Epithelial cell of proximal tubule (primary cell): ENCODE data around the gene DPYD. TPM values are rescaled to one million over a fixed set of nuclear protein-coding genes. Genes with fewer than 3 reads are reported as not detected.

Experiments used
- DNase-seq: peaks from one replicate; pipeline ENCODE4 v3.0.0-alpha.2; 2011; ENCODE audit warnings: low read depth
- H3K4me3 ChIP-seq: 2 replicates; pipeline ENCODE4 v1.5.1; 2011; ENCODE audit warnings: low read depth, mild to moderate bottlenecking, low read length
- total RNA-seq: library from RNA; depleted of rRNA; stranded (reverse); fragments of >200 nt; gene quantifications from 2 replicates; pipeline ENCODE4 v1.2.3, GENCODE V29; 2015
- TF ChIP-seq, protein P1 (sequence below): conservative IDR thresholded peaks from 2 replicates; pipeline ENCODE4 v1.5.1; 2012; ENCODE audit warnings: low read depth, mild to moderate bottlenecking, low read length

DPYD gene
- total RNA-seq, 1 donor from 2014 or later, result 5.1 TPM

DNA sequence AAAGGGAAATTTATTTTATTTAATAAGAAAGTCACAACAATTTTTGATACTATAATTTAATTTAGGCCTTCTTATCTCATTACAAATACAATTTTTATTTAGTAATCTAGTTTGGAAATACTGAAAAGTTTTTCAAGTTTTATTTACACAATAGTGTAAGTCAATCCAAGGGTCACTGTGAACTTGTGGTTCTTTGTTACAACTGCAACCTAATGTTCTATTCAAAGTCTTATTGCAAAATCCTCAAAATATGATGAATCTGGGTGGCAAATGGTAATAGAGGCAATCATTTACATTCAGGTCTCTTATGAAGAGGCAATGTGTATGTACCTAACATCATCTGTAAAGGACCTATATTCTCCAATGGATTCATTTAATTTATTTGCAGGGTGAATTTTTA is 421.2 kb downstream of the DPYD start:
- no peak for DNase-seq
- no peak overlapping the region for H3K4me3 ChIP-seq
- TF ChIP-seq, protein P1, sequence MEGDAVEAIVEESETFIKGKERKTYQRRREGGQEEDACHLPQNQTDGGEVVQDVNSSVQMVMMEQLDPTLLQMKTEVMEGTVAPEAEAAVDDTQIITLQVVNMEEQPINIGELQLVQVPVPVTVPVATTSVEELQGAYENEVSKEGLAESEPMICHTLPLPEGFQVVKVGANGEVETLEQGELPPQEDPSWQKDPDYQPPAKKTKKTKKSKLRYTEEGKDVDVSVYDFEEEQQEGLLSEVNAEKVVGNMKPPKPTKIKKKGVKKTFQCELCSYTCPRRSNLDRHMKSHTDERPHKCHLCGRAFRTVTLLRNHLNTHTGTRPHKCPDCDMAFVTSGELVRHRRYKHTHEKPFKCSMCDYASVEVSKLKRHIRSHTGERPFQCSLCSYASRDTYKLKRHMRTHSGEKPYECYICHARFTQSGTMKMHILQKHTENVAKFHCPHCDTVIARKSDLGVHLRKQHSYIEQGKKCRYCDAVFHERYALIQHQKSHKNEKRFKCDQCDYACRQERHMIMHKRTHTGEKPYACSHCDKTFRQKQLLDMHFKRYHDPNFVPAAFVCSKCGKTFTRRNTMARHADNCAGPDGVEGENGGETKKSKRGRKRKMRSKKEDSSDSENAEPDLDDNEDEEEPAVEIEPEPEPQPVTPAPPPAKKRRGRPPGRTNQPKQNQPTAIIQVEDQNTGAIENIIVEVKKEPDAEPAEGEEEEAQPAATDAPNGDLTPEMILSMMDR, result no peak

DNA sequence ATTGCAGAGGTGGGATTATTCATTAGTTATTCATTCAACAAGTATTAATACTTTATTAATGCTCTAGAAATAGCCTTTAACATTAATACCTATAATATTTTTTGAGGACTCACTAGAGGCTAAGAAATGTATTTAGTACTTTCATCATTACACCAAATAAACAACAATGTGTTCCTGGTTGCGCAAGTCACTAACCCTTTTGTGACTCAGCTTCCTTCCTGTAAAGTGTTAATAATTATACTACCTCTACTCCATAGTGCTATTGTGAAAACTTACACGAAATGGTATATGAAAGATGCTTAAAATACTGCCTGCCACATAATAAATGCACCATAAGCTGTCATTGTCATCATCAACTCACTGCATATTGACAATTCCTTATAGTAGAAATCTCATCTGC is 431.0 kb downstream of the DPYD start:
- DNase-seq, result peak; percentile 44
- no peak overlapping the region for H3K4me3 ChIP-seq
- TF ChIP-seq, protein P1, result no peak

DNA sequence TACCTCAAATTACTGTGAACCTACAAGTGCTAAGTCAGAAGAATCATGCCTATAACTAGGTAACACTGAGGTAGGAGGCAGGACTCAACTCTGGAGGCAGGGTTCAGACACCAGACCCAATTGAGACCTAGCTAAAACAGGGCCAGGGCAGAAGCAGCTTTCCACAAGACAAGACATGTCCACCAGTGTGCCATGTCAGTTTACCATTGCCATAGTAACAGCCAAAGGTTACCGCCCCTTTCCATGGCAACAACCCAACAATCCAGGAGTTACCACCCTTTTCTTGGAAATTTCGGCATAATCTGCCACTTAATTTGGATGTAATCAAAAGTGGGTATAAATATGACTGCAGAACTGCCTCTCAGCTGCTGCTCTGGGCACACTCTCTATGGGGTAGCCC is 432.3 kb downstream of the DPYD start:
- no peak for DNase-seq
- no peak overlapping the region for H3K4me3 ChIP-seq
- TF ChIP-seq, protein P1, result no peak

DNA sequence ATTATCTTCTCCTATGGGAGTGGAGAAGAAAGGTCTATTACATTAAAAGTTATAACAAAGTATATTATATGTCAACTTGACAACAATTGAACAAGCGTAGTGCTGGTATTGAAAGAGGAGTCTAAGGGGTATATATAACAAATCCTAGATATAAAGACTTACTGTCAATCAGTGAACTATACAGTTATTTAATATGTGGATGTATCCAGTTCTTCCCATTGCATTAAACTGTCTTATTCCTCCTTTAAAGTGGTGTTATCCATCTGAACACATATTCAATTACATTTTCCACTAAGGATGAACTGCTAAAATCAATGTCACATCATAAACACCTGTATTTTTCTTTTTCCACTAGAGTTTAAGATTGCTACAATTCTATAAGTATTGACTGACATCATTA is 438.8 kb downstream of the DPYD start:
- TF ChIP-seq, protein P1, result no peak
- no peak for DNase-seq
- no peak overlapping the region for H3K4me3 ChIP-seq

DNA sequence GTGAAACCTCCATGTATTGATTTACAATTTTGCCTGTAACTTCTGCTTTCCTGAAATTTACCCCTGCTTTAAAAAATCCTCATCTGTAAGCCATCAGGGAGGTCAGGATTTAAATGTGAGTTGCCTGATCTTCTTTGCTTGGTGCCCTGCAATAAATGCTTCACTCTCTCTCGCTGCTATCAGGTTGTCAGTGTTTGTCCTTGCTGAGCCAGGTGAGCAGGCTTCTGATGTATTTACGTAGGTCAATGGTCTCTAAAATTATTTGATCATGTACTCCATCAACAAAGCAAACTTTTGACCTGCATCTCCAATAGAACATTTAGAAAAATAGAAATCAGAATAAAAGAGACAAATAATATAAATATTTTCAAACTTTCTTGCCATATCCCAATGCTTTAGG is 453.4 kb downstream of the DPYD start:
- no peak overlapping the region for H3K4me3 ChIP-seq
- no peak for DNase-seq
- TF ChIP-seq, protein P1, result no peak

DNA sequence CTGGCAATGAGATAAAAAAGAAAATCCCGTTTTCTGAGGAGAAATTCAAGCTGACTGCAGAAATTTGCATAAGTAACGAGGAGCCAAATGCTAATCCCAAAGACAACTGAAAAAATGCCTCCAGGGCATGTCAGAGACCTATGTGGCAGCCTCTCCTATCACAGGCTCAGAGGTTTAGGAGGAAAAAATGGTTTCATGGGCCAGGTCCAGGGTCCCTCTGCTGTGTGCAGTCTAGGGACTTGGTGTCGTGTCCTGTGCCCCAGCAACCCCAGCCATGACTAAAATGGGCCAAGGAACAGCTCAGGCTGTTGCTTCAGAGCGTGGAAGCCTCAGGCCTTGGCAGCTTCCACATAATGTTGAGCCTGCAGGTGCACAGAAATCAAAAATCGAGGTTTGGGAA is 456.5 kb downstream of the DPYD start:
- H3K4me3 ChIP-seq, result no peak overlapping the region
- TF ChIP-seq, protein P1, result no peak
- DNase-seq, result no peak

DNA sequence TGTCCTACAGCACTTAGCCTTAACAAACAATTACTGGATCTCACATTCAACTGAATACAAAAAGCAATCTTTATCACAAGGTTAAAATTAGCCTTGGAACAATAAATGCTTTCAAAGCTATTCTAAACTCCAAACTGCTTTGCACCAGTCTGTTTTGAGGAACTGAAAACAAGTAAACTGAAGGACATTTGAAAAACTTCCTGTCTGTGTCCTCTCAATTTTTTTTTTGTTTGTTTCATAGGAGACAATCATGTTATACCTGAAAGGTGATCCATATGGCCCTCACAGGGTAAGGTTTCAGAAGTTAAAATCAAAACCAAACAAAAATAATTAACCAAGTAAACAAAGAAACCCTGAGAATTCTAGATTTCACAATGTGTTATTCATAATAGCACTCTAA is 459.1 kb downstream of the DPYD start:
- H3K4me3 ChIP-seq, result no peak overlapping the region
- DNase-seq, result no peak
- TF ChIP-seq, protein P1, result no peak
